ENCODE measurements around the gene AMH. TPM values are rescaled to one million over a fixed set of nuclear protein-coding genes. Genes with fewer than 3 reads are reported as not detected.

AMH gene
- total and polyA plus RNA-seq, 2 of the 13 experiments (the other 11 are each of a cell fraction or from before 2014, with no cell fraction given) = 0.03 to 0.18 TPM

DNA sequence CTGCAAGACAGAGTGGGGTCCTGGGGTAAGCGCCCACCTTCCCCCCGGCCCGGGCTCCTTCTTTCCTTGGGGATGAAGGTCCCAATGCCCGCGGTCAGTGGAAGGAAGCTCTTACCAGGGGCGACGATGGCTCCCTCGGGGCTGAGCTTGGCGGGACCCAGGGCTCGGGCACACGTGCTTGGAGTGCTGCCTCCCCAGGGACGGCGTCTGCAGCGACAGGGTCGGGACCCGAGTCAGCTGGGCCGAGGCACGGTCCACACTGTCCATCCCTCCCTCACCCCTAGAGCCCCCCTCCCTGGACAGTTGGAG lies 3.6 kb downstream of the AMH start (continued):
- TF ChIP-seq CREM (IDR thresholded peaks at IDR 0.05) = no peak
- TF ChIP-seq CREM (CRISPR knock-in tag; IDR thresholded peaks at IDR 0.05) = no peak
- TF ChIP-seq ZNF567 (CRISPR knock-in tag; IDR thresholded peaks at IDR 0.05; ENCODE audit: borderline replicate concordance) = 0 out of 2 replicates have a peak, but pooled peaks have one; percentile 28
- TF ChIP-seq CHD4 (IDR thresholded peaks at IDR 0.05; ENCODE audit: borderline replicate concordance, low read length) = no peak
- TF ChIP-seq, protein P1, sequence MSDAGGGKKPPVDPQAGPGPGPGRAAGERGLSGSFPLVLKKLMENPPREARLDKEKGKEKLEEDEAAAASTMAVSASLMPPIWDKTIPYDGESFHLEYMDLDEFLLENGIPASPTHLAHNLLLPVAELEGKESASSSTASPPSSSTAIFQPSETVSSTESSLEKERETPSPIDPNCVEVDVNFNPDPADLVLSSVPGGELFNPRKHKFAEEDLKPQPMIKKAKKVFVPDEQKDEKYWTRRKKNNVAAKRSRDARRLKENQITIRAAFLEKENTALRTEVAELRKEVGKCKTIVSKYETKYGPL (CRISPR knock-in tag; IDR thresholded peaks at IDR 0.05) = no peak
- TF ChIP-seq GTF3A (CRISPR knock-in tag; conservative IDR thresholded peaks at IDR 0.05) = no peak
- TF ChIP-seq, protein P2, sequence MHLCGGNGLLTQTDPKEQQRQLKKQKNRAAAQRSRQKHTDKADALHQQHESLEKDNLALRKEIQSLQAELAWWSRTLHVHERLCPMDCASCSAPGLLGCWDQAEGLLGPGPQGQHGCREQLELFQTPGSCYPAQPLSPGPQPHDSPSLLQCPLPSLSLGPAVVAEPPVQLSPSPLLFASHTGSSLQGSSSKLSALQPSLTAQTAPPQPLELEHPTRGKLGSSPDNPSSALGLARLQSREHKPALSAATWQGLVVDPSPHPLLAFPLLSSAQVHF (CRISPR knock-in tag; IDR thresholded peaks at IDR 0.05) = 0 out of 2 replicates have a peak, but pooled peaks have one; percentile 20
- no peak for TF ChIP-seq POLR2AphosphoS2 (IDR thresholded peaks at IDR 0.05; ENCODE audit: low read depth, low read length)
- no peak for TF ChIP-seq MAFK (conservative IDR thresholded peaks at IDR 0.05 in 1 of 2, IDR thresholded peaks at IDR 0.05 in 1 of 2; ENCODE audit: low read length in 2 of 2)
- 0 out of 2 replicates have a peak, but pooled peaks have one; percentile 26 for TF ChIP-seq ZNF264 (CRISPR knock-in tag; IDR thresholded peaks at IDR 0.05)
- peak; percentile 56; the same call in 1 of the 2 replicates for TF ChIP-seq ZBTB43 (CRISPR knock-in tag; conservative IDR thresholded peaks at IDR 0.05)
- no peak for TF ChIP-seq ZBTB3 (CRISPR knock-in tag; IDR thresholded peaks at IDR 0.05; ENCODE audit: borderline replicate concordance, low read depth)
- 0 out of 2 replicates have a peak, but pooled peaks have one; percentile 36 for TF ChIP-seq ZNF816 (CRISPR knock-in tag; IDR thresholded peaks at IDR 0.05; ENCODE audit: borderline replicate concordance)
- TF ChIP-seq ZNF724P (CRISPR knock-in tag; IDR thresholded peaks at IDR 0.05; ENCODE audit: borderline replicate concordance) = no peak
- TF ChIP-seq, protein P3, sequence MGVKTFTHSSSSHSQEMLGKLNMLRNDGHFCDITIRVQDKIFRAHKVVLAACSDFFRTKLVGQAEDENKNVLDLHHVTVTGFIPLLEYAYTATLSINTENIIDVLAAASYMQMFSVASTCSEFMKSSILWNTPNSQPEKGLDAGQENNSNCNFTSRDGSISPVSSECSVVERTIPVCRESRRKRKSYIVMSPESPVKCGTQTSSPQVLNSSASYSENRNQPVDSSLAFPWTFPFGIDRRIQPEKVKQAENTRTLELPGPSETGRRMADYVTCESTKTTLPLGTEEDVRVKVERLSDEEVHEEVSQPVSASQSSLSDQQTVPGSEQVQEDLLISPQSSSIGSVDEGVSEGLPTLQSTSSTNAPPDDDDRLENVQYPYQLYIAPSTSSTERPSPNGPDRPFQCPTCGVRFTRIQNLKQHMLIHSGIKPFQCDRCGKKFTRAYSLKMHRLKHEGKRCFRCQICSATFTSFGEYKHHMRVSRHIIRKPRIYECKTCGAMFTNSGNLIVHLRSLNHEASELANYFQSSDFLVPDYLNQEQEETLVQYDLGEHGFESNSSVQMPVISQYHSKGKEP (CRISPR knock-in tag; IDR thresholded peaks at IDR 0.05) = no peak
- no peak for TF ChIP-seq ZNF331 (CRISPR knock-in tag; IDR thresholded peaks at IDR 0.05)
- TF ChIP-seq ZXDC (CRISPR knock-in tag; IDR thresholded peaks at IDR 0.05) = 0 out of 2 replicates have a peak, but pooled peaks have one; percentile 33
- no peak for TF ChIP-seq RFX3 (CRISPR knock-in tag; IDR thresholded peaks at IDR 0.05)
- TF ChIP-seq ZNF501 (CRISPR knock-in tag; IDR thresholded peaks at IDR 0.05) = no peak
- TF ChIP-seq ZNF614 (CRISPR knock-in tag; IDR thresholded peaks at IDR 0.05; ENCODE audit: borderline replicate concordance) = no peak
- no peak for TF ChIP-seq ZNF496 (CRISPR knock-in tag; IDR thresholded peaks at IDR 0.05; ENCODE audit: insufficient replicate concordance)
- TF ChIP-seq KAT7 (CRISPR knock-in tag; IDR thresholded peaks at IDR 0.05; ENCODE audit: borderline replicate concordance) = 0 out of 2 replicates have a peak, but pooled peaks have one; percentile 32
- TF ChIP-seq CCDC6 (CRISPR knock-in tag; IDR thresholded peaks at IDR 0.05) = no peak
- 0 out of 2 replicates have a peak, but pooled peaks have one; percentile 20 for TF ChIP-seq TP53 (CRISPR knock-in tag; conservative IDR thresholded peaks at IDR 0.05)
- no peak for TF ChIP-seq ZMYM3 (CRISPR knock-in tag; IDR thresholded peaks at IDR 0.05)

Measured in HepG2 (cell line).